MM.1S (cell line): ENCODE results near the gene GASK1B.
A peak's percentile ranks its signal among the peaks of the same experiment; 100 is the strongest.

Experiments used
- DNase-seq: peaks from one replicate; pipeline ENCODE4 v3.0.0-alpha.2; 2015
- H2AFZ ChIP-seq: fragments of 300-600 bp; sonication (generic); 2 replicates; pipeline ENCODE4 v1.6.0; 2016; ENCODE audit warnings: antibody characterized with exemption, low read length
- H3F3A ChIP-seq: fragments of 300-600 bp; sonication (generic); 2 replicates; pipeline ENCODE4 v1.6.1; 2016; ENCODE audit warnings: mild to moderate bottlenecking, antibody characterized with exemption, low read length, moderate library complexity, mixed read lengths; ENCODE audit not compliant: insufficient read depth
- H3K27ac ChIP-seq: fragments of 300-600 bp; sonication (generic); 2 replicates; pipeline ENCODE4 v1.5.1; 2016; ENCODE audit warnings: mild to moderate bottlenecking, low read length
- H3K27me3 ChIP-seq: fragments of 300-600 bp; sonication (generic); replicated peaks from 2 replicates; pipeline ENCODE4 v1.6.0; 2016; ENCODE audit warnings: low read length; ENCODE audit not compliant: insufficient read depth
- H3K36me3 ChIP-seq: fragments of 300-600 bp; sonication (generic); replicated peaks from 2 replicates; pipeline ENCODE4 v1.6.1; 2016; ENCODE audit warnings: mild to moderate bottlenecking, low read length, mixed read lengths; ENCODE audit not compliant: insufficient read depth
- H3K4me1 ChIP-seq: fragments of 300-600 bp; sonication (generic); 2 replicates; pipeline ENCODE4 v1.6.1; 2016; ENCODE audit warnings: low read length, mixed read lengths
- H3K4me2 ChIP-seq: fragments of 300-600 bp; sonication (generic); 2 replicates; pipeline ENCODE4 v1.6.0; 2016; ENCODE audit warnings: low read depth, low read length
- H3K4me3 ChIP-seq: fragments of 300-600 bp; sonication (generic); 2 replicates; pipeline ENCODE4 v1.5.1; 2016; ENCODE audit warnings: low read length, mixed read lengths
- H3K79me2 ChIP-seq: fragments of 300-600 bp; sonication (generic); 2 replicates; pipeline ENCODE4 v1.6.1; 2016; ENCODE audit warnings: mixed run types, low read length, mixed read lengths
- H3K9ac ChIP-seq: fragments of 300-600 bp; sonication (generic); 2 replicates; pipeline ENCODE4 v1.6.1; 2016; ENCODE audit warnings: low read length, mixed read lengths
- H3K9me2 ChIP-seq: fragments of 300-600 bp; sonication (generic); replicated peaks from 2 replicates; pipeline ENCODE4 v1.6.1; 2016; ENCODE audit warnings: mild to moderate bottlenecking, low read length, mixed read lengths; ENCODE audit not compliant: insufficient read depth
- H3K9me3 ChIP-seq: fragments of 300-600 bp; sonication (generic); replicated peaks from 2 replicates; pipeline ENCODE4 v1.6.1; 2016; ENCODE audit warnings: mild to moderate bottlenecking, low read length, mixed read lengths; ENCODE audit not compliant: insufficient read depth
- H4K20me1 ChIP-seq: fragments of 300-600 bp; sonication (generic); 2 replicates; pipeline ENCODE4 v1.6.1; 2016; ENCODE audit warnings: mild to moderate bottlenecking, low read length, moderate library complexity, mixed read lengths; ENCODE audit not compliant: insufficient read depth
- EZH2 ChIP-seq: fragments of 300-600 bp; sonication (generic); optimal IDR thresholded peaks from 2 replicates; pipeline ENCODE3; 2017; ENCODE audit warnings: low read depth, mild to moderate bottlenecking, antibody characterized with exemption, low read length, mixed read lengths
- EZH2phosphoT487 ChIP-seq: fragments of 300-600 bp; sonication (generic); IDR thresholded peaks from 2 replicates; pipeline ENCODE4 v1.6.1; 2018; ENCODE audit warnings: antibody characterized with exemption, low read length
- TF ChIP-seq, protein P1 (sequence below): fragments of 300-600 bp; sonication (generic); IDR thresholded peaks from 2 replicates; pipeline ENCODE4 v1.5.1; 2016; ENCODE audit warnings: antibody characterized with exemption, low read length, mixed read lengths

Gene GASK1B

DNA sequence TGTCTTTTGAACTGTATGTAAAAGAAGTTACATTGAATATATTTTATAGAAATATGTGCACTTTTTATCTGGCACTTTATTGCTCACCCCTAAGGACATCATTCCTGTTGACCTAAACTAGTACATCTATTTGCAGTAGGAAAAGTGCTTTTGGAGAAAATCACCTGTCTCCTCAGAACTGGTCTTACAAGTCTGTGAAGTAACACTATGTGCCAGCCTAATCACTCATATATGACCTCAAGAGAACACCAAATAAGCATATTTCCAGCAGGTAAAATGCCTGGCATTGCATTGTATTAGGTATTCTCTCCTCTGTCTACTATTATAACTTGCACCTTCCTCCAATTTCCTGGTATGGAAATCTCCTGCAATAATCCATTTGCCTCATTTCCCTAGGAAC is 4.0 kb upstream of the GASK1B start:
- no peak for TF ChIP-seq EZH2
- TF ChIP-seq, protein P1, sequence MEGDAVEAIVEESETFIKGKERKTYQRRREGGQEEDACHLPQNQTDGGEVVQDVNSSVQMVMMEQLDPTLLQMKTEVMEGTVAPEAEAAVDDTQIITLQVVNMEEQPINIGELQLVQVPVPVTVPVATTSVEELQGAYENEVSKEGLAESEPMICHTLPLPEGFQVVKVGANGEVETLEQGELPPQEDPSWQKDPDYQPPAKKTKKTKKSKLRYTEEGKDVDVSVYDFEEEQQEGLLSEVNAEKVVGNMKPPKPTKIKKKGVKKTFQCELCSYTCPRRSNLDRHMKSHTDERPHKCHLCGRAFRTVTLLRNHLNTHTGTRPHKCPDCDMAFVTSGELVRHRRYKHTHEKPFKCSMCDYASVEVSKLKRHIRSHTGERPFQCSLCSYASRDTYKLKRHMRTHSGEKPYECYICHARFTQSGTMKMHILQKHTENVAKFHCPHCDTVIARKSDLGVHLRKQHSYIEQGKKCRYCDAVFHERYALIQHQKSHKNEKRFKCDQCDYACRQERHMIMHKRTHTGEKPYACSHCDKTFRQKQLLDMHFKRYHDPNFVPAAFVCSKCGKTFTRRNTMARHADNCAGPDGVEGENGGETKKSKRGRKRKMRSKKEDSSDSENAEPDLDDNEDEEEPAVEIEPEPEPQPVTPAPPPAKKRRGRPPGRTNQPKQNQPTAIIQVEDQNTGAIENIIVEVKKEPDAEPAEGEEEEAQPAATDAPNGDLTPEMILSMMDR, result no peak
- TF ChIP-seq EZH2phosphoT487, result no peak

DNA sequence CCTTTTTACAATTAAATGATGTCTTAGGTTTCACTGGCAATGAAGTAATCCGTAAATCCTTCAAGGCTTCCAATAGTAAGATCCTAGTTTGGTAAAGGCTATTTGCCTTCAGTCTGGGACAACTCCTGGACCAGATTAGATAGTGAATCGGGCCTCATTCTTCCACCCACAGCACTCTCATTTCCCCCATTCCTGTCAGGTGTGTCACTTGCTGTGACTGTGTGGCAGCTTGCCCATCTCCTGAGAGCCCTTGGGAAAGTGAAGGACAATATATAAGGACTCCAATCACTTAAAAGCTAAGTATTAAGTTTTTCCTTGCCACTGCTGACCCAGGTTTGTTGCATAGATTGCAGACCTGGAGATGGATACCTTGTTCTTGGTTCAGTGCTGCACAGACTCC is 3.3 kb upstream of the GASK1B start:
- H3K9me2 ChIP-seq, result no peaks in the 10 kb centered on the region
- no peaks in the 10 kb centered on the region for H3K79me2 ChIP-seq
- H3K4me1 ChIP-seq, result peaks cover 4% of the 10 kb centered on the region; the same call in 1 of the 2 replicates
- TF ChIP-seq EZH2, result no peak
- TF ChIP-seq, protein P1, result no peak
- TF ChIP-seq EZH2phosphoT487, result no peak
- no peak overlapping the region for H2AFZ ChIP-seq
- no peak overlapping the region for H3K4me2 ChIP-seq
- DNase-seq, result no peak
- H3K9ac ChIP-seq, result no peak overlapping the region
- no peaks in the 10 kb centered on the region for H3F3A ChIP-seq
- H3K27ac ChIP-seq, result no peak overlapping the region
- H3K27me3 ChIP-seq, result no peaks in the 10 kb centered on the region
- H3K9me3 ChIP-seq, result no peaks in the 10 kb centered on the region
- H3K36me3 ChIP-seq, result no peaks in the 10 kb centered on the region
- H4K20me1 ChIP-seq, result no peaks in the 10 kb centered on the region
- no peak overlapping the region for H3K4me3 ChIP-seq

More for the DNA sequence above, 4.0 kb upstream of the GASK1B start:
- no peaks in the 10 kb centered on the region for H3K9me2 ChIP-seq
- no peak overlapping the region for H3K4me3 ChIP-seq
- no peak overlapping the region for H3K4me2 ChIP-seq
- H2AFZ ChIP-seq, result no peak overlapping the region
- H3K27me3 ChIP-seq, result no peaks in the 10 kb centered on the region
- H3K9ac ChIP-seq, result no peak overlapping the region
- DNase-seq, result no peak
- peaks cover 4% of the 10 kb centered on the region; the same call in 1 of the 2 replicates for H3K4me1 ChIP-seq
- H3K36me3 ChIP-seq, result no peaks in the 10 kb centered on the region
- no peaks in the 10 kb centered on the region for H4K20me1 ChIP-seq
- H3F3A ChIP-seq, result no peaks in the 10 kb centered on the region
- no peaks in the 10 kb centered on the region for H3K79me2 ChIP-seq
- no peak overlapping the region for H3K27ac ChIP-seq
- no peaks in the 10 kb centered on the region for H3K9me3 ChIP-seq

DNA sequence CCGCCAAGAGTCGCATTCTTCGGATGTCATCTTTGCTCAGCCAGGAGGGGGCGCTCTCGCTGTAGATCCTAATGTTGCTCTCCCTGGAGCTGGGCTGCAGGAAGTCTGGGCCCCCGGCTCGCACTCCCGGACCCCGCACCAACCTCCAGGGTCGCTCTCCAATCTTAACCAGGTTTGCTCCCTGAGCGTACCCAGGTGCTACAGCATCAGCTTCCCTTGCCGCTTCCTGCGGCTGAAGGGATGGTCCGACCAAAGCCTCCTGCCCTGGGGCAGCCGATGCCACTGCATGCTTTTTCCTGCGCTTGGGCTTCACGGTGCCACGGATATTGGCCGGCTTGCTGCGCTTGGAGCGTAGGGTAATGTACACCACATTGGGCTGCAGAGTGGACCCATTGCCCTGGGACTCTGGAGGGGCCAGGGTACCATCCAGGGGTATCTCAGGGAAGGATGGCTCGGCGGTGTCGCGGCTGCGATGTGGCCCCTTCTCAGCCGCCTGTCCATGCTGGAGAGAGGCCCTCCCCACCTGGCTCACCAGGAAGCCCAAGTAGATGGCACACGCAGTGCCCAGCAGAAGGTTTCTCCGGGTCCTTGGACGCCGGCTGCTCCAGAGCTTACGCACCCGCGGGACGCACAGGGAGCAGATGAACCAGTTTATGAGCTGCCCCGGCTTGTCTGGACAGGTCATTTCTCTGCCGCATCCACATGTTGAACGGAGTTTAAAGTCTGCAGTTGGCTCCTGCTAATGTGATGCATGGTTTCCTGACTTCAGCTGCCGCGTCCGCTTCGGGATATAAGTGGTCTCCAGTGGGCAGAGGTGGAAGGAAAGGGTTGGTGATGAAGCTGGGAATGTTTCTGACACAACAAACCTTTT is 1.9 kb downstream of the GASK1B start:
- Histone ChIP-seq H3K27ac (no peak overlapping the region), H4K20me1 (no peaks in the 10 kb centered on the region), H3K4me3 (no peak overlapping the region), H3K9ac (no peak overlapping the region), H3K27me3 (no peaks in the 10 kb centered on the region), H3K36me3 (no peaks in the 10 kb centered on the region), H3K9me3 (no peaks in the 10 kb centered on the region), H3K9me2 (no peaks in the 10 kb centered on the region), H3K4me2 (no peak overlapping the region), H3K79me2 (no peaks in the 10 kb centered on the region), H3K4me1 (peaks cover 4% of the 10 kb centered on the region; the same call in 1 of the 2 replicates), H2AFZ (no peak overlapping the region), H3F3A (no peaks in the 10 kb centered on the region)
- TF ChIP-seq, protein P1, result peak; percentile 36
- no peak for TF ChIP-seq EZH2phosphoT487
- no peak for DNase-seq
